HG02852 (cell line): ENCODE results near the gene NES.

ENCODE experiments used
- ATAC-seq: cut with Tn5 transposase; IDR thresholded peaks from one replicate; pipeline ENCODE4 v1.9.1; 2021; ENCODE audit warnings: mild to moderate bottlenecking, moderate library complexity; ENCODE audit not compliant: unreplicated experiment

NES gene, protein sequence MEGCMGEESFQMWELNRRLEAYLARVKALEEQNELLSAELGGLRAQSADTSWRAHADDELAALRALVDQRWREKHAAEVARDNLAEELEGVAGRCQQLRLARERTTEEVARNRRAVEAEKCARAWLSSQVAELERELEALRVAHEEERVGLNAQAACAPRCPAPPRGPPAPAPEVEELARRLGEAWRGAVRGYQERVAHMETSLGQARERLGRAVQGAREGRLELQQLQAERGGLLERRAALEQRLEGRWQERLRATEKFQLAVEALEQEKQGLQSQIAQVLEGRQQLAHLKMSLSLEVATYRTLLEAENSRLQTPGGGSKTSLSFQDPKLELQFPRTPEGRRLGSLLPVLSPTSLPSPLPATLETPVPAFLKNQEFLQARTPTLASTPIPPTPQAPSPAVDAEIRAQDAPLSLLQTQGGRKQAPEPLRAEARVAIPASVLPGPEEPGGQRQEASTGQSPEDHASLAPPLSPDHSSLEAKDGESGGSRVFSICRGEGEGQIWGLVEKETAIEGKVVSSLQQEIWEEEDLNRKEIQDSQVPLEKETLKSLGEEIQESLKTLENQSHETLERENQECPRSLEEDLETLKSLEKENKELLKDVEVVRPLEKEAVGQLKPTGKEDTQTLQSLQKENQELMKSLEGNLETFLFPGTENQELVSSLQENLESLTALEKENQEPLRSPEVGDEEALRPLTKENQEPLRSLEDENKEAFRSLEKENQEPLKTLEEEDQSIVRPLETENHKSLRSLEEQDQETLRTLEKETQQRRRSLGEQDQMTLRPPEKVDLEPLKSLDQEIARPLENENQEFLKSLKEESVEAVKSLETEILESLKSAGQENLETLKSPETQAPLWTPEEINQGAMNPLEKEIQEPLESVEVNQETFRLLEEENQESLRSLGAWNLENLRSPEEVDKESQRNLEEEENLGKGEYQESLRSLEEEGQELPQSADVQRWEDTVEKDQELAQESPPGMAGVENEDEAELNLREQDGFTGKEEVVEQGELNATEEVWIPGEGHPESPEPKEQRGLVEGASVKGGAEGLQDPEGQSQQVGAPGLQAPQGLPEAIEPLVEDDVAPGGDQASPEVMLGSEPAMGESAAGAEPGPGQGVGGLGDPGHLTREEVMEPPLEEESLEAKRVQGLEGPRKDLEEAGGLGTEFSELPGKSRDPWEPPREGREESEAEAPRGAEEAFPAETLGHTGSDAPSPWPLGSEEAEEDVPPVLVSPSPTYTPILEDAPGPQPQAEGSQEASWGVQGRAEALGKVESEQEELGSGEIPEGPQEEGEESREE (N-terminal part only)

GRCh38 chr1:156676820-156677615 is at the start of gene NES:
TSS of gene NES (minus strand) at chr1:156677407. CDS start at chr1:156677264, 143 bp downstream.
- no peak for ATAC-seq

- ATAC-seq = no peak
Measured at GRCh38 chr1:156726549-156727226, 49.5 kb upstream of the NES start.

DNA sequence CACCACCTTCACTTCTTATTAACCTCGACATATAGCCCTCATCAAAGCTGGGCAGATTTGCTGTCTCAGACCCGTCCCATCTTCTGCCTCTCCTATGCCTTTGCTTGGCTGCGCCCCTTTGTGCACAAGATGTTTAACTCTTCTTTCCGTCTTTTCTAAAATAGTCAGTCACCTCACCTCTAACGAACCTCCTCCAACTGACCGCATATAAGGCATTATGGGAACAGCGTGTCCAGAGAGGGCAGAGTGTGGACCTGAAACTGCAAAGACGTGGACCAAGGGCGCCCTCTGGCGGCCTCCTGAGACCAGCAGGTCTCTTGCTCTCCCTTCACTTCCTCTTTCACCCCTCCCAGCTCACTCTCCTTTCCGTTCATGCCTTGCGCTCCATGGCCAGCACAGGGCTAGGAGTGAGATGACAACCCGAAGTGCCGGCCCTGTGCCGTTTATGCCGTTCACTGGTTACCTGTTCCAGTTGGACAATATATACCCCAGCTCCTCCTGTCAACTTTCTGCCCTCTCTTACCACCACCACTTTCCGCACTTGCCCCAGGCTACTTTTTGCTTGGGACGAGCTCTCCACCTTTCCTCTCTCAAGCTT is 48.6 kb upstream of the NES start:
- ATAC-seq = peak; percentile 28

DNA sequence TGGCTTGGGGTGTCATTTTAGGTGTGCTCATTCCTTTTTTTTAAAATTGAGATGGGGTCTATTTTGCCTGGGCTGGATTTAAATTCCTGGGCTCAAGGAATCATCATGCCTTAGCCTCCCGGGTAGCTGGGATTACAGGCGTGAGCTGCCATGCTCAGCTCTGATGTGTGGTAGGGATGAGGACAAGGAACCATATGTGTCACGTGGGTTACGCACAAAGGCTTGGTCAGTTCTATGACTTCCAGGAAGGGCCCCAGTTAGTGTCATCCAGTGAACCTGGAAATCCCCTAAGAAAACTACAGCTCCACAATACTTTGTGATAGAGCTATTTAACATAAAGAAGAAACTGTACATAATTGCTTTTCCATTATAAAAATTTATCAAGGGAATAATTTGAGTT is 44.3 kb upstream of the NES start:
- ATAC-seq = peak; percentile 50

DNA sequence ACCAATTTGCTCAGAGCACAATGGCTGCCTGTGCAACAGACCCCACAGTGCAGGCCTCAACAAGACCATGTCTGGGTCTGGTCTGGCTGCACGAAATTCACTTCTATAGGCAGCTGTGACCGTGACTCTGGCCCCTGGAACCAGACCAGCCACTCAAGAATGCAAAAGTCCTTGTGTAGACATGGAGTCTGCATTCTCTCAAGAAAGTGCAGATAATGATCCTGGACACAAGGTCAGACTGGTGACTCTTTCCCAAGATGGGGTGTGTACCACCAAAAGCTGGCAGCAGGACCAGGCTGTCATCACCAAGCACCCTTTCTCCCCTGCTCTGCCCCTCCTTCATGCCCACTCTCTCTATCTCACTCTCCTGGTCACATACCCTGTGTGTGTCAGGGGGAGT is 43.9 kb upstream of the NES start:
- ATAC-seq = no peak

- no peak for ATAC-seq
Measured at GRCh38 chr1:156717351-156717750, 40.1 kb upstream of the NES start.

- ATAC-seq = no peak
Measured at GRCh38 chr1:156714830-156715229, 37.6 kb upstream of the NES start.

GRCh38 chr1:156712626-156713025 is 35.4 kb upstream of the NES start:
- no peak for ATAC-seq

DNA sequence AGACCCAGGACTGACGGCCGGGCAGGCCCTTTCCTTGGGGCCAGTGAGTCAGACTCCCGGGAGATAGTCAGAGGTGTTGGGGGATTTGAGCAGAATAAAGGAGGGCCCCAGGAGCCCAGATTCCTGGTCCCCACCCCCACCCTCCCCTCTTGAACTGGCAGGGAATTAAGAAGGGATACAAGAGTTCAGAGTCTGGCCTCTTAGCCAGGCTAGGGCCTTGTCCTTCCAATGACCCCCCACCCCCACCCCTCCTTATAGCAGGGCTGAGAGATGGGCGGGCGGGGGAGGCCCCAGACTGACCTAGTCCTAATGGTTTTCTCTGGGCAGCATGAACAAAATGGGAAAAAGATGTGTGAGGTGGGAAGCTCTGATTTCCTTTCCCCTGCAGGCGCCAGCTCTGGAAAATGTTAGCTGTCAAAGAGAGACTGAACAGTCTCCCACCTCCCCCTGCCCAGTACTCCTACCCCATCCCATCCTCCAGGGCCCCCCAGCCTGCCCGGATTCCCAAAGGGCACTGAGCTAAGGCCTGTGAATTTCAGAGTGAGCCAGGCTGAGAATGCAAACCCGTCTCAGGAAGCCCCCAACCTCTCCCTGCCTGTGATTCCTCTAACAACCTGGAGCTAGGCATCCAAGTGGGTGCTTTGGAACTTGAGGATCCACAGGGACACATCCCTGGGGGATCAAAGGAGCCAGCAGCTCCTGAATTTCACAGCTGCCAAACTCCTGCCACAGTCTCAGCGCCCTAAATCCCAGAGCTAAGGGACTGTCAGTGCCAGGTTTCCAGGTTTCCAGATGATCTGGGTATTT is 34.0 kb upstream of the NES start:
- no peak for ATAC-seq

- ATAC-seq = no peak
Measured at GRCh38 chr1:156709757-156710489, 32.7 kb upstream of the NES start.

DNA sequence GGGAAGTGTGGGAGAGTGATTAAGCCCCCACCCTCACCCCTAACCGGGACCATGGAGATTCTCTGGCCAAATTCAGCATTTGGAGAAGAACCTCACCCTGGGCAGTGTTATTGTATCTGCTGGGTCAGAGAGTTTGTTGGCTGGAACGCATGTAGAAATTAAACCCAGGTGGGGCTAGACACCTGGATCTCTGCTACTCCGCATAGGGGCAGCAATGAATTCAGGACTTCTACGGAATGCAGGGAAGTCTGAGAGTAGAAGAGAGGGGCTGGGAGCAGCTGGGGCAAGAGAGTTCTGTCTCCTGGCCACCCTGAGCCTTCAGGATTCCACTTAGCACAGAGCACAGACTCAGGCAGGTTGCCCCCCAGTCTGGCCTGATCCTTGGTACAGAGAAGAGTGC is 31.8 kb upstream of the NES start:
- no peak for ATAC-seq

DNA sequence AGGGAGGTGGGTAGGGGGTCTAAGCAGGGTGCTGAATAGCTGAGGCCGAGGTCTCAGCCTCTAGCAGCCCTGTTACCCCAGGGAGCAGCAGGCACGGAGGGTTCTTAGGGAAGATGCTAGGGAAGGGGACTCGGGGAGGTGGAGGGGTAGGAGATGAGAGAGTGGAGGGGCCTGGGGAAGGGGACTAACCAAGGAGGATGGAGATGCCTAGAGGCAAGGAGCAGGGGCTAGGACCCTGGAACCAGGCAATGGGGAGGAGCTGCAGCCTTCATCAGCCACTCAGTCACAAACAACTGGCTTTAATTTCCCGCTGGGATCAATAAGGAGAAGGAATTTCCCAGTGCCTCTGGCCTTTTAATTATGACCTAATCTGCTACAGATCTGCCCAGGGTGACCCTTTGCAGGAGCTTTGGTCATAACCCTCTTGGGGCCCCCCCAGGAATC is 31.0 kb upstream of the NES start:
- no peak for ATAC-seq

GRCh38 chr1:156707417-156708217 is 30.4 kb upstream of the NES start:
- no peak for ATAC-seq

DNA sequence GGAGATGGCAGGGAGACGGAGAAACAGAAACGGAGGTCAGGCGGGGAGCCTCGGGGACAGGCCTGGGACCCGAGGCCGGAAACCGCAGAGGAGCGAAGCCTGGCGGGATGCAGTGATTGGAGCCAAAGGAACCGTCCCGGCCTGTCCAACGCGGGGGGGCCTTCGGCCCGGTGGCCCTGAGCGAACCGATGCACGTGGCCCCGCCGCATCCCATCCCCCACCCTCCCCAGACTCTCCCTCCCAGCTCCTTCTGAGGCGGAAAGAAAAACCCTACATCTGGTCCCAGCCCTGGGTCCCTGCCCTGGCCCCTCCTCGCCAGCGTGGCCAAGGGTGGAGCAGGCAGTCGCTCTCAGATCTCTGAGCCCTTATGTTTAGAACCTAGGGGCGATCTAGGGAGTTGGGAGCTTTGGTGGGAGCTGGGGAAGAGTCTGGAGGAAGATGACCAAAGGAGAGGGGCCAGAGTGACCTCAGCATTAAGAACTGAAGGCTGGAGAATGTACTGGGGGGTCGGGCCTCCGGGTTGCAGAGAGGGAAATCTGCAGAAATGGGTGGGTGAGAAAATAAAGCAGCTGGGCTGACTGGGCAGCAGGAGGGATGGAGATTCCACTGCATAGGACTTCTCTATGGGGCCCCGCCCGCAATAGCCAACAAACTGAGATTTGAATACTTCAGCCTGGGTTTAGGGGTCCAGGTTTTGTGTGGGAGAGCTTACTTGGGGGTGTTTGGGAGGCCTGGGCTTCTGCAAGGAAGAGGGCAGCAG is 29.6 kb upstream of the NES start:
- ATAC-seq = no peak

DNA sequence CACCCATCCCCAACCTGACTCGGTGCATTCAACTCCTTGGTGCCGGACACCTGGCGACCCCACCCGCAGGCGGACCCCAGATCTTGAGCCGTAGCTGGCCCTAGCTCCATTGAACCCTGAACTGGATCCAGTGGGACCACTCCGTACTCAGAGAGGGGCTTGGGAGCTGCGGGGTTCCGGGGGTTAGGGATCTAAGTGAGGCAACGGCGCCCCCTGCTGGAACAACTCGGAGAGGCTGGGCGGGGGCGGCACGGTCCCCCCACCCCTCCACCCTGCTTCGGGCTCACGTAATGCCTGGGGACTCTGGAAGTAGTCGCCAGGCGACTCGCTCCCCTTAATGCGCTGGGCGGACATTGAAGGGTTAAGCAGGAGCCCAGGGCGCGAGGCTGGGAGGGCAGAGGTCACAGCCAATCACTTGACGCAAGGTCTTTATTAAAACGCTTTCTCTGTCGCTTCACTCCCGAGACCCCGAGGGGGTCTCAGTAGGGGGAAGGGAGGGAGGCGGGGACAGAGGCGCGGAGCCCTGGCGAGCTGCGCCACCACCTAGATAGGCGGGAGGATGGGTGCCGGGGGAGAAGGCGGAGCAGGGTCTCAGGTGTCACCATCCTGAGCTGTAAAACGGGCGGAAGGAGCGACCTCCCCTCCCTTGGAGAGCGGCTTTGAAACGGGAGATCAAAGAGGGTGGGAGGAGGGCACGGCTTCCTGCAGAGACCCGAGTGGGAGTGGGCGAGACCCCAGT is 28.9 kb upstream of the NES start:
- no peak for ATAC-seq
